ENCODE results near the gene MLXIP. TPM values are rescaled to one million over a fixed set of nuclear protein-coding genes. Genes with fewer than 3 reads are reported as not detected.

The MLXIP gene
- total and polyA plus RNA-seq, 9 of the 15 experiments (the other 6 are each of a cell fraction or from before 2014, with no cell fraction given) = 2.2 to 66.3 (median 18.1) TPM

DNA sequence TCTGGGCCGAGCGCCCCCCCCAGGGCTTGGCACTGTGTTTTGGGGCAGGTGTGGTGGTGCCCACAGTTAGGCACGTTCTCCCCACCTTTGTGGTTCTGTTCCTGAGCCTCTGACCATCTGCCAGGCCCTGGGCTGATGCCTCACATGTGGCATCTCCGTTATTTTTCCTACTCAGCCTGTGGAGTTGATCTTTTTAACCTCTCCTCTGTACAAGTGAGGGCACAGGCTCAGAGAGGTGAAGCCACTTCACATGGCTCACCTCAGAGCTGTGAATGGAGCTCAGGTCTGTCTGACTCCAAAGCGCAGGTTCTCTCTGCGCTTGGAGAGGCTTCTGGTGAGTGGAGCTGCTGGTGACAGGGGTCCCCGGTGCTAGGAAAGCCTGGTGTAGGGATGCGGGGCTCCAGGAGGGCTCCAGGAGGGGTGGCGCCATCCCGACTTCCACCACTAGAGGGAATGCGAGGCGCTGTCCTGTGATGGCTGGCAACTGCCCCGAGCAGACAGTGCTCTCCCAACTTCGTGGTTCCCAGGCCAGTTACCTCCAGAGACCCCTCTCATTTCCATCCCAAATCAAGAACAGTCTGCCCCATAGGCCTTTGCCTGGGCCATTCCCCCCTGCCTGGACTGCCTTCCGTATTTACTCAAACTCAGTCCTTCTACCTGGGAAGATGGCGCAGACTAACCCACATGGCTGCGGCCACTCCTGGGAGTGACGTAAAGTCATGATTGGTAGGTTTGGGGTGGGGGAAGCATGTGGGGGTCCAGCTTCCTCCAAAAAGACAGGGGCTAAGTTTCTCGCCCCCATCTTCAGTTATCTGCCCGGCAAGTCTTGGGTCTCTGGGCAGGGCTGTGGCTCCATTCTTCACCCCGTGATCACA is 47.0 kb upstream of the MLXIP start (continued):
- TF ChIP-seq RCOR1 (IDR thresholded peaks at IDR 0.05; ENCODE audit: borderline replicate concordance in 1 of 2, low read depth in 2 of 2, low read length in 2 of 2) (peak in 1 of 2 experiments; percentile 25; a peak in 1 of 4 replicates), ZNF253 (CRISPR knock-in tag; conservative IDR thresholded peaks at IDR 0.05) (no peak), MCM2 (IDR thresholded peaks at IDR 0.05; ENCODE audit: low read depth) (no peak), STAT5B (CRISPR knock-in tag; IDR thresholded peaks at IDR 0.05) (no peak), STAG1 (CRISPR knock-in tag; IDR thresholded peaks at IDR 0.05; ENCODE audit: borderline replicate concordance) (peak; percentile 57), MTF1 (CRISPR knock-in tag; IDR thresholded peaks at IDR 0.05; ENCODE audit: borderline replicate concordance) (no peak), YY1 (IDR thresholded peaks at IDR 0.05; ENCODE audit: borderline replicate concordance in 1 of 3, control insufficient read depth in 1 of 3, extremely low read depth in 1 of 3, insufficient read depth in 3 of 3, insufficient read length in 1 of 3, insufficient replicate concordance in 2 of 3, low read depth in 1 of 3, low read length in 2 of 3) (peak in 2 of 3 experiments; percentile 18 to 31), RAD21 (CRISPR knock-in tag; conservative IDR thresholded peaks at IDR 0.05 in 1 of 2, IDR thresholded peaks at IDR 0.05 in 1 of 2) (peak in 1 of 2 experiments; percentile 52; a peak in 2 of 4 replicates), MAZ (CRISPR knock-in tag; conservative IDR thresholded peaks at IDR 0.05 in 1 of 2, IDR thresholded peaks at IDR 0.05 in 1 of 2) (peak in 1 of 2 experiments; percentile 24; a peak in 1 of 4 replicates), LEF1 (IDR thresholded peaks at IDR 0.05) (no peak), ZFX (CRISPR knock-in tag; IDR thresholded peaks at IDR 0.05) (no peak), ZNF76 (CRISPR knock-in tag; IDR thresholded peaks at IDR 0.05; ENCODE audit: borderline replicate concordance) (no peak)
- TF ChIP-seq, protein P1, sequence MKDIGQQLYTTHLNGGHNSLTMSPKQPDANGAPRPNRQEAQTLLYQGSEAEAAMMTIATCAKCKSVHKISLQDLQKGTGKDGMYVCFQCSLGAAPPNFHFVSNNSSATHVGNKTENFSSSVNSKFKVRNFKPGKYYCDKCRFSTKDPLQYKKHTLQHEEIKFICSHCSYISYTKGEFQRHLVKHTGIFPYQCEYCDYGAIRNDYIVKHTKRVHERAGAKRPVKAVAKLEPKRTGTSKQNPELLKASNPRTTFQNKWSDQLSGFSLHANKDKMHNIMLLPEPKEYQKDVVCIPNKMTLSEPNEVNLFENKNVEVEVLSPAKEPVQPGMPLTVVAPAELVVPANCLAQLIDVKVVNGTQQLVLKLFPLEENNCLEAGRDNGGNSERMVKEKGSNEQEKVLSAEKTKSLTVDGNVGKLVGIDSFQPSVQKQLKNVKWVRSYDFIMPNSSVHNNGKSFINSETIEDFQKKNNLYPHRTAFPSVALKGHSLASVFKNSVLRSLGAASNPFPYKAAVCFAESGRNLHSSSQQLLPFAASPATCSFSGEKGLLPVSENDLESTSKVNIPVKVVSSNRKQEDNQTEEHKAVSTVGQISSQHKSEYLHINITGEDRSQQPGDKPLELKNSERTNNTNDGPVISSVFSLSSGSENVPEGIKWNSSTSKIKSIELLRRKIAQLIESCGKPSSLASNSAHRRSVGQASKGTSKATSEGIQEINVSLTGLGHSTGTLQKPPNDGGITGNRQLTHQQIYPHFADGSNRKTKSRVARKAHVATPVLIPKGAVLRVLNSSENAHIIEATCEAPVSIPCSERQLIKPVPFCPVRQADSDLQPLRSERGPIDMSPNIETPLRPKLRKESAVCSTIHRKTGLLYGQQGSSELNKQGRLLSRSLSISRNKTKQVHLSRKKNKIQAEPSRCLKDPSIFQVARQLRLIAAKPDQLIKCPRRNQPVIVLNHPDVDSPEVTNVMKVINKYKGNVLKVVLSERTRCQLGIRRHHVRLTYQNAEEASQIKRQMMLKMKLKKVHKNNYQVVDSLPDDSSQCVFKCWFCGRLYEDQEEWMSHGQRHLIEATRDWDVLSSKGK (CRISPR knock-in tag; IDR thresholded peaks at IDR 0.05) = no peak
- TF ChIP-seq, protein P2, sequence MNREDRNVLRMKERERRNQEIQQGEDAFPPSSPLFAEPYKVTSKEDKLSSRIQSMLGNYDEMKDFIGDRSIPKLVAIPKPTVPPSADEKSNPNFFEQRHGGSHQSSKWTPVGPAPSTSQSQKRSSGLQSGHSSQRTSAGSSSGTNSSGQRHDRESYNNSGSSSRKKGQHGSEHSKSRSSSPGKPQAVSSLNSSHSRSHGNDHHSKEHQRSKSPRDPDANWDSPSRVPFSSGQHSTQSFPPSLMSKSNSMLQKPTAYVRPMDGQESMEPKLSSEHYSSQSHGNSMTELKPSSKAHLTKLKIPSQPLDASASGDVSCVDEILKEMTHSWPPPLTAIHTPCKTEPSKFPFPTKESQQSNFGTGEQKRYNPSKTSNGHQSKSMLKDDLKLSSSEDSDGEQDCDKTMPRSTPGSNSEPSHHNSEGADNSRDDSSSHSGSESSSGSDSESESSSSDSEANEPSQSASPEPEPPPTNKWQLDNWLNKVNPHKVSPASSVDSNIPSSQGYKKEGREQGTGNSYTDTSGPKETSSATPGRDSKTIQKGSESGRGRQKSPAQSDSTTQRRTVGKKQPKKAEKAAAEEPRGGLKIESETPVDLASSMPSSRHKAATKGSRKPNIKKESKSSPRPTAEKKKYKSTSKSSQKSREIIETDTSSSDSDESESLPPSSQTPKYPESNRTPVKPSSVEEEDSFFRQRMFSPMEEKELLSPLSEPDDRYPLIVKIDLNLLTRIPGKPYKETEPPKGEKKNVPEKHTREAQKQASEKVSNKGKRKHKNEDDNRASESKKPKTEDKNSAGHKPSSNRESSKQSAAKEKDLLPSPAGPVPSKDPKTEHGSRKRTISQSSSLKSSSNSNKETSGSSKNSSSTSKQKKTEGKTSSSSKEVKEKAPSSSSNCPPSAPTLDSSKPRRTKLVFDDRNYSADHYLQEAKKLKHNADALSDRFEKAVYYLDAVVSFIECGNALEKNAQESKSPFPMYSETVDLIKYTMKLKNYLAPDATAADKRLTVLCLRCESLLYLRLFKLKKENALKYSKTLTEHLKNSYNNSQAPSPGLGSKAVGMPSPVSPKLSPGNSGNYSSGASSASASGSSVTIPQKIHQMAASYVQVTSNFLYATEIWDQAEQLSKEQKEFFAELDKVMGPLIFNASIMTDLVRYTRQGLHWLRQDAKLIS (CRISPR knock-in tag; IDR thresholded peaks at IDR 0.05) = no peak

Data from K562 (cell line).